Thymus (tissue), 11 donors: ENCODE results near the gene KRTAP13-1. TPM values are rescaled to one million over a fixed set of nuclear protein-coding genes. Genes with fewer than 3 reads are reported as not detected.

ENCODE experiments used
- DNase-seq, 9 donors: peaks; one replicate each; pipeline ENCODE4 v3.0.0-alpha.2; 2013; ENCODE audit warnings: low spot score in 9 of 9, low read depth in 6 of 9, missing footprints in 1 of 9
- H3K27ac ChIP-seq, 2 donors: one replicate each; pipeline ENCODE4 v1.5.1; 2013; ENCODE audit warnings: control low read depth in 1 of 2, low read depth in 1 of 2, low read length in 1 of 2, mild to moderate bottlenecking in 1 of 2, moderate library complexity in 1 of 2
- H3K27me3 ChIP-seq, 2 donors: one replicate each; pipeline ENCODE4 v1.5.1; 2013; ENCODE audit warnings: low read length in 1 of 2; ENCODE audit not compliant: control insufficient read depth in 2 of 2, insufficient read depth in 1 of 2
- H3K36me3 ChIP-seq, 2 donors: one replicate each; pipeline ENCODE4 v1.5.1; 2013; ENCODE audit warnings: low read length in 1 of 2, mild to moderate bottlenecking in 1 of 2, moderate library complexity in 1 of 2; ENCODE audit not compliant: control insufficient read depth in 2 of 2, insufficient read depth in 2 of 2
- H3K4me1 ChIP-seq, 2 donors: one replicate each; pipeline ENCODE4 v1.5.1; 2013; ENCODE audit warnings: low read length in 2 of 2; ENCODE audit not compliant: control insufficient read depth in 2 of 2, insufficient read depth in 2 of 2
- H3K4me3 ChIP-seq, 2 donors: one replicate each; pipeline ENCODE4 v1.5.1; 2013; ENCODE audit warnings: low read length in 2 of 2, control low read depth in 1 of 2, mild to moderate bottlenecking in 1 of 2
- H3K9me3 ChIP-seq, 2 donors: one replicate each; pipeline ENCODE4 v1.5.1; 2013; ENCODE audit warnings: low read length in 1 of 2, mild to moderate bottlenecking in 1 of 2; ENCODE audit not compliant: control insufficient read depth in 2 of 2, insufficient read depth in 1 of 2
- WGBS: extraction: QIAGEN DNeasy Blood & Tissue Kit; methylation state at CpG from one replicate; pipeline ENCODE4 v1.1.7; 2013; 5-methylcytosine and 5-hydroxymethylcytosine counted together
- polyA plus RNA-seq: library from polyadenylated mRNA; stranded (reverse); fragments of 200-250 nt; gene quantifications from one replicate; pipeline ENCODE4 v1.2.3, GENCODE V29; 2013
- total RNA-seq: library from RNA; stranded (reverse); fragments of 120-200 nt; gene quantifications from one replicate; pipeline ENCODE4 v1.2.4, GENCODE V29; 2013
- donor health status: healthy.

The KRTAP13-1 gene
- total and polyA plus RNA-seq, 2 donors, result 0.16 TPM; not detected in 1

DNA sequence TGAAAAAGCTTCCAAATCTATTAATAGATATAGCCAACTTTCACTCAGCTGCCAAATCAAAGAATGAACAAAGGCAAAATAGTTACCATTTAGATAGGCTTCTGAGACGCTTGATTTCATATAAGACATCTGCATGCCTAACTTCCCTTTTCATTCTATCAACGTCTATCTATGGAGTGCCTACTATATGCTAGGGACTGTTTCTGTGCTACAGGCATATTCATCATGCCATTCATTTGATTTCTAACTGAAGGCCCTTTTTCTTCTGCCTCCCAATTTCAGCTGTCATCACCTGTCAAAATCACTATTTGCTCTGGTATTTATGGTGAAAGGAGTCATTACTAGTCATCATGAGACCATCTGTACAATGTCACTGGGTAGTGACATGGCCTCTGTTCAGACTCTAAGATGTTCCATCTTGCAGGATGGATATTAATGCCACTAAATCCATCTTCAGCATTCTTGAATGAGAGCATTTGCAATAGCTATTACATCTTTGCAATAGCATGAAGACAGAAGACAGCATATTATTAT, 4.3 kb upstream of the KRTAP13-1 start:
- Histone ChIP-seq H3K9me3 (peaks cover 0 to 3% of the 10 kb centered on the region in 2 donors), H3K27ac (no peak overlapping the region), H3K4me3 (no peak overlapping the region), H3K4me1 (no peaks in the 10 kb centered on the region), H3K27me3 (no peaks in the 10 kb centered on the region), H3K36me3 (no peaks in the 10 kb centered on the region)
- DNase-seq, result no peak
- 79% methylated on average over 2 of the region's 2 CpGs for WGBS

DNA sequence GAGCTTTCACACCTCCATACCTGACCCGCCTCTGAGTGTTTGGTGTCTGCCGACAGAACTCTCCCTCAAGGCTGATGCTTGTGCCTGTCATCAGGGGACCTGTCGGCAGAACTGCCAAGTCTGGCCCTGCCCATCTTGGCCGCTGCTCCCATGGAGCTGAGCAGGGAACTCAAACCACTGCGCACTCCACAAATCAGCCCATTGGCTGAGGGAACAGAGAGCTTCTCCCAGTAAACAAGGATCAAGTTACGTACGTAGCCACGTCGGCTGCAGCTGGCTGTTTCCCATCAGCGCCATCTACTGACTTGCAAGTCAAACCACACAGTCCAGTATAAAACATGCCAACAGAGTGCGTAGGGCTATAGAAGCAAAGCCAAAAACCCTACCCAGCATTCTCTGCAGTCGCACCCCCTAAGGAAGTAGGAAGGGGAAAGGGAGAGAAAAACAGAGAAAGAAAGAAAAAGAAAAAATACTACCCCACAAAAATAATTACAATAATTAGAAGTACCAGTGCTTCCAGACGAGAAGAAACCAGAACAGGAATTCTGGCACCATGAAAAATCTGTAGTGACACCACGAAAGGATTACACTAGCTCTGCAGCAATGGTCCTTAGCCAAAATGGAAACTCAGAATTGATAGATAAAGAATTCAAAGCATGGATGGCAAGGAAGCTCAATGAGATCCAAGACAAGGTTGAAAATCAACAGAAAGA, 13.1 kb downstream of the KRTAP13-1 start:
- Histone ChIP-seq H3K4me1 (no peaks in the 10 kb centered on the region), H3K27me3 (no peaks in the 10 kb centered on the region), H3K36me3 (no peaks in the 10 kb centered on the region), H3K4me3 (no peak overlapping the region), H3K9me3 (peaks cover 0 to 4% of the 10 kb centered on the region in 2 donors), H3K27ac (no peak overlapping the region)
- WGBS, result 33% methylated on average over 14 of the region's 14 CpGs
- peak in 3 of 9 donors; percentile 0 to 4 (median 2) for DNase-seq

DNA sequence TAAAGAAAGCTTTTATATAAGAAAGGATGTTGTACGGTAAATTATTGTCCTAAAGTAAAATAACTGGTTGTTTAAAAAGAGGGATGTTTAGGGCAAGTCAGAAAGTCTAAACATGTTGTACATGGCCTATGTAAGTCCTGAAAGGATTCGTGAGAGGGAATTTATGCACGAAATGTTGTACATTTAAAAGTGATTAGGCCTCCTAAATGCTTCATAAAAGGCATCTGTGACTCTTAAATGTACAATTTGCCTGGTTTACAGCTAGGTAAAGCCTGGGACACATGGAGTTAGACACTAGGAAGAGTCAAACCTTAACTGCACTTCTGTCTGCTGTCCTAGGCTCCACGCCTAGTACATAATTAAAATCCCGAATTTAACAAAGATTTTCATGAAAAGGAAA, 20.2 kb downstream of the KRTAP13-1 start:
- Histone ChIP-seq H3K36me3 (no peaks in the 10 kb centered on the region), H3K27me3 (no peaks in the 10 kb centered on the region), H3K4me1 (no peaks in the 10 kb centered on the region), H3K9me3 (no peaks in the 10 kb centered on the region), H3K4me3 (no peak overlapping the region), H3K27ac (no peak overlapping the region)
- 92% methylated on average over 5 of the region's 5 CpGs for WGBS
- no peak for DNase-seq

DNA sequence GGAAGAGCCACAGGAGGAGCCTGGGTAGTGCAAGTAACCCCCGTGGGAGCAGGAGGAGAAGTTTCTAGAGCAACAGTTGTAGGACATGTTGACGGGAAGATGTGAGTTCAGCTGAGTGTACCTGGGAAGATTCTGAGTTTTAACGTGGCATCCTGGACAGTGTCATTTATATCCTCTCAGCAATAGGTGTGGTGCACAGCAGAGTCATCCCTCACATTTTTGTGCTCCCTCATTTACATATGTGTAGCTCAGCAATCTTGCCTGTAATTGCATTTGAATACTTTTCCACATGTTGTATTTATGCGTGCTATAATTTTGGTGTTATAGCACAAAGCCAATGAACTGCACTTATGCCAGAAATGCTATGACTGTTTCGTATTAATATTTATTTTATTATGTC, 30.0 kb downstream of the KRTAP13-1 start, which contains the start of gene KRTAP13-3:
TSS of gene KRTAP13-3 (minus strand) at position 101 of the 400 bp plus-strand sequence. CDS start at position 87, 14 bp downstream.
- H3K9me3 ChIP-seq, result no peaks in the 10 kb centered on the region
- no peak within 1 kb of the TSS for H3K4me3 ChIP-seq
- H3K27me3 ChIP-seq, result no peaks in the 10 kb centered on the region

GRCh38 chr21:30426731-30427130, 30.9 kb downstream of the KRTAP13-1 start:
- H3K36me3 ChIP-seq, result no peaks in the 10 kb centered on the region
- WGBS, result 82% methylated on average over 3 of the region's 3 CpGs

More for the DNA sequence above, 30.0 kb downstream of the KRTAP13-1 start, which contains the start of gene KRTAP13-3:
- Histone ChIP-seq H3K27ac (no peak within 1 kb of the TSS), H3K36me3 (no peaks in the 10 kb centered on the region), H3K4me1 (no peaks in the 10 kb centered on the region)
- WGBS, result 92% methylated on average over 5 of the region's 5 CpGs
- no peak for DNase-seq

DNA sequence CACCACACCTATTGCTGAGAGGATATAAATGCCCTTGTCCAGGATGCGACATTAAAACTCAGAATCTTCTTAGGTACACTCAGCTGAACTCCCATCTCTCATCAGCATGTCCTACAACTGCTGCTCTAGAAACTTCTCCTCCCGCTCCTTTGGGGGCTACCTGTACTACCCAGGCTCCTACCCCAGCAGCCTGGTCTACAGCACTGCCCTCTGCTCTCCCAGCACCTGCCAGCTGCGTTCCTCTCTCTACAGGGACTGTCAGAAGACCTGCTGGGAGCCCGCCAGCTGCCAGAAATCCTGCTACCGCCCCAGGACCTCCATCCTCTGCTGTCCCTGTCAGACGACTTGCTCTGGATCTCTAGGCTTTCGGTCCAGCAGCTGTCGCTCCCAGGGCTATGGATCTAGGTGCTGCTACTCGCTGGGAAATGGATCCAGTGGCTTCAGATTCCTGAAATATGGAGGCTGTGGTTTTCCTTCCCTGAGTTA, 34.4 kb downstream of the KRTAP13-1 start, which contains the start of gene KRTAP13-4:
TSS of gene KRTAP13-4 (plus strand) at position 51 of the 486 bp plus-strand sequence. CDS start at position 107, 56 bp downstream.
- Histone ChIP-seq H3K4me3 (no peak within 1 kb of the TSS), H3K27me3 (no peaks in the 10 kb centered on the region), H3K36me3 (no peaks in the 10 kb centered on the region), H3K9me3 (no peaks in the 10 kb centered on the region), H3K4me1 (no peaks in the 10 kb centered on the region), H3K27ac (no peak within 1 kb of the TSS)
- WGBS, result 85% methylated on average over 9 of the region's 9 CpGs
- no peak for DNase-seq

More at GRCh38 chr21:30426731-30427130, 30.9 kb downstream of the KRTAP13-1 start:
- no peaks in the 10 kb centered on the region for H3K4me1 ChIP-seq
- no peak overlapping the region for H3K27ac ChIP-seq
- no peaks in the 10 kb centered on the region for H3K9me3 ChIP-seq
- H3K4me3 ChIP-seq, result no peak overlapping the region
- DNase-seq, result no peak
- no peaks in the 10 kb centered on the region for H3K27me3 ChIP-seq

- Histone ChIP-seq H3K36me3 (no peaks in the 10 kb centered on the region), H3K9me3 (no peaks in the 10 kb centered on the region), H3K27me3 (no peaks in the 10 kb centered on the region), H3K4me1 (no peaks in the 10 kb centered on the region), H3K4me3 (no peak overlapping the region), H3K27ac (no peak overlapping the region)
- peak in 5 of 9 donors; percentile 0 to 13 (median 4) for DNase-seq
- 42% methylated on average over 10 of the region's 10 CpGs for WGBS
Observed at GRCh38 chr21:30434033-30434631, 38.3 kb downstream of the KRTAP13-1 start.

DNA sequence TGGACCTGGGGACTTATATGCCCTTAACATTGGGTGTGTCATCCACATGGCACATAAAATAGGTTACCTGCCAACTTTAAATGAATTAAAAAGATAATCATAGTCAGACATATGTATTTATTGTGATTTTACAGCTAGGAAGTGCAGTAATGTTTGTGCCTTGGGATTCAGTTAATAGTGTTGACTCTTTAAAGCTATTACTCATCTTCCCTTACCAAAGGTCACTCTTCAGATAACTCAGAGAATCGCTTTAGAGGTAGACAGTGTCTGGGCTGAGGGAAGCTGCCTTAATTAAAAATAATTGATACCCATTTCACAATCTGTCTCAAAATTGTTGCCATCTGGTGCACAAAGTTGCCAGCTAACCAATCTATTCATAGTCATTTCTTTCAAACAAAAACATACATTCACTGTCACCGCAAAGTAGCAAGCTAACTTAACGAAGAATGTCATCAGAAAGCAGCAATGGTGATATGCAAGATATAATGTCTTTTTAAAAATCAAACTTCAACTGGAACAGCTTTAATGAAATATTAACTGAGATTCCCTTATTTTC, 41.3 kb downstream of the KRTAP13-1 start:
- WGBS, result 96% methylated on average over 3 of the region's 3 CpGs

DNA sequence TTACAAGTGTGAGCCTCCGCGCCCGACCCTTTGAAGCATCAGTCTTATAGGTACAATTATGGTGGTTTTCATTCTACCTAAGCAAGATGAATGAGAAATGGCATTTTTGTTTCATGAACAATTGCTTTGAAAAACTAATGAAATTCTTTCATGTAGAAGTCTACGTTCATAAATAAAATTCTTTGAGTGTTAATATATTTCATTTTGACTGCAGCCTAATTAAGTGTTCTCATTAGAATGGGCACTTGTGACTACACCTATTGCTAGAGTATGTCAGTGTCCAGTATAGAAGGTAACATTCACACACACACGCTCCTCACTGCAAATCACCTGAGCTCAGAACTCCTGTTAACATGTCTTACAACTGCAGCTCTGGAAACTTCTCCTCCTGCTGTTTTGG, 44.1 kb downstream of the KRTAP13-1 start, which contains the start of gene KRTAP15-1:
TSS of gene KRTAP15-1 (plus strand) at position 301 of the 400 bp plus-strand sequence. CDS start at position 354, 53 bp downstream.
- Histone ChIP-seq H3K27me3 (no peaks in the 10 kb centered on the region), H3K27ac (no peak within 1 kb of the TSS), H3K4me3 (no peak within 1 kb of the TSS), H3K9me3 (no peaks in the 10 kb centered on the region), H3K36me3 (no peaks in the 10 kb centered on the region), H3K4me1 (no peaks in the 10 kb centered on the region)
- no peak for DNase-seq
- 95% methylated on average over 5 of the region's 5 CpGs for WGBS

More for the DNA sequence above, 41.3 kb downstream of the KRTAP13-1 start:
- Histone ChIP-seq H3K36me3 (no peaks in the 10 kb centered on the region), H3K9me3 (no peaks in the 10 kb centered on the region), H3K4me1 (no peaks in the 10 kb centered on the region), H3K27ac (no peak overlapping the region), H3K27me3 (no peaks in the 10 kb centered on the region), H3K4me3 (no peak overlapping the region)
- DNase-seq, result no peak
